Cerebellar nuclear complex (tissue), 1 donor: ENCODE results near the gene OPN3.
A peak's percentile ranks its signal among the peaks of the same experiment; 100 is the strongest.

ENCODE experiments used
- DNase-seq, 2 experiments: peaks; one replicate each; lab custom pipeline; 2025; lab: John Stamatoyannopoulos, UW

OPN3 gene

DNA sequence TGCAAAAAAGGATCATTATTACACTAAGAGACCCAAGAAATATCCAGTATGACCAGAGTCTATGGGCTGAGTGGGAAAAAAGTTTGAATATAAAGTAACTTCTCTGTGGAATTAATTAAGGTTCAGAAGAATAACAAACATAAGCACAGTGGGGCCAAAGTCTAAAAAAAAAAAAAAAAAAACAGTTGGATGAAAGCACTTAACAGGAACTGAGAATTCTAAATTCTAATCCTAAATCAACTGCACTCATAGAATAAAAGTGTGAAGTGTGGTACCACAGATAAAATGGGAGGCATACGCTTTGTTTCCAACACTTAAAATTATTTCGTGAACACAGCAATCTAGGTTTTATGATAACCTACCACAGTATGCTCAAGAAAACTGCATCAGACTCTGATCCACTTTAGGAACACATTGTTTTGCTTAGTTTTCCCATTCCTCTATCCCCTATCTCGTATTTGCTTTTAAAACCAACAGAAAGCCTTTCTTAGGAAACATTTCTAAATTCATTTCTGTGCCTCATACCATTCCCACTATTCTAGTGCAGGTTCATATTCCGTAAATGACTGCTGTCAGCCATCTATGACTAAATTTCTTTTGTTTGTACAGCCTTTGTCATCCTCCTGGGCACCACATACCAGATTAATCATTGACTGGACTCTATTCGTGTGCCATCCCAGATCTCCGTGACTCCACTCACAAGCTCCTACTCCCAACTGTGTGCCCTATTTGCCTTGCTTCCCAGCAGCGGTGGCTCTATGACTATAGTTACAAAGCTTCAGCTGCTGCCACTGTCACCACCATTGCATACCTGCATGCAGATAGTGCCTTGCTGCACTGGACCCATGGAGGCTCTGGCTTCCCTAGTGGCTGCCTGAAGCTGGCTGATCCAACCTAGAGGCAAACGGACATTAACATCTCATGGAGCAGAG, 24.9 kb downstream of the OPN3 start:
- DNase-seq, result no peak

- no peak for DNase-seq
These were observed 25.6 kb downstream of the OPN3 start for GRCh38 chr1:241614572-241614971.

- no peak for DNase-seq
These were observed 26.0 kb downstream of the OPN3 start for GRCh38 chr1:241614144-241614543.

- no peak for DNase-seq
These were observed 27.4 kb downstream of the OPN3 start for GRCh38 chr1:241612533-241613477.

GRCh38 chr1:241611736-241612135, 28.4 kb downstream of the OPN3 start:
- no peak for DNase-seq

DNA sequence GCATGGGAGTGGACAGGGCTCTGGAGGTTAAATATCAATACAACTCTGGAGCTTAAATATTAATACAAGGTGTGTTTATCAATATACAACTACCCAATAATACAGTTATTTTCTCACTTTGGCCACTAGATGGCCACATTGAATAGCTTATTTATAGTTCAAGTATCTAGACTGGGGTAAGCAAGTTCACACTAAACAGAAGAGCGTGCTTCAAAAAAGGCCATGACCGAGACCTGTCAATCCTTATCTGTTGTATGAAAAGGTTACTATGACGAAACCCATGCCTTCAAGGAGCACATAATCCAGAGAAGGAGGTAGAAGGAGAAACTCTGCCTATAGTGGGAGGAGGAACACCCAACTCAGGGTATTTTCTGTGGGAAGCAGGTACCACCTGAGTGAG, 29.1 kb downstream of the OPN3 start:
- peak in 1 of 2 experiments; percentile 22 for DNase-seq

DNA sequence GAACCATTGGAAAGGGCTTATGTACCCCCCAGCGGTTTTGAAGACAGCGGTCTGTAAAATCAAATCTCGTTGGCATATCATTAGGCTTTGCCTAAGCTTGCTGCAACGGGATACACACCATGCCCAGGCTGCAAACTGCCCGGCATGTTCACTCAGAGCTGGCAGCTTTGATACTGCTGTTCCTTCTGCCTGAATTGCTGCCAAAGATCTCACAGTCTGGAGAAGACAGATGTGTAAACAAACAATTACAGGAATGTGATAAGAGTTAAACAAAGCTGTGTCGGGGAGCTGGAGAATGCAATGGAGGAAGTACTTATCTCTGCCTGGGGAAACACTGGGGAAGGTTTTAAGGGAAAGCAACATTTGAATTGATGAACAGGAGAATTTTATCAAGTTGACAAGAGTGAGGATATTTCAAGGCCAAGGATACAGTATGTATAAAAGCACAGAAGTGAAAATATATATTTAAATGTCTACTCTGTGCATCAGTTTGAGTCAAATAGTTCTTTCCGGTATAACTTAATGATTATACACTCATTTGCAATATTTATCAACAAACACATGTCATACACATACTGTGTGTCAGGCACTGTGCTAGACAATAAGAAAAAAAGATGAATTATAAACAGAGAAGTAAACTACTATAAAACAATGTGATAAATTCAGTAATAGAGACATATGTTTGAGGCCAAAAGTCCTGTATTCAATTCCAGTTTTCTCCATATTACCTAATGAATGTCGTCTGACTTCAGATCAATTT, 29.9 kb downstream of the OPN3 start:
- no peak for DNase-seq

- DNase-seq, result no peak
These were observed 31.7 kb downstream of the OPN3 start for GRCh38 chr1:241608379-241609033.

- no peak for DNase-seq
These were observed 32.7 kb downstream of the OPN3 start for GRCh38 chr1:241607497-241607896.

GRCh38 chr1:241606544-241606943, 33.6 kb downstream of the OPN3 start:
- DNase-seq, result no peak

DNA sequence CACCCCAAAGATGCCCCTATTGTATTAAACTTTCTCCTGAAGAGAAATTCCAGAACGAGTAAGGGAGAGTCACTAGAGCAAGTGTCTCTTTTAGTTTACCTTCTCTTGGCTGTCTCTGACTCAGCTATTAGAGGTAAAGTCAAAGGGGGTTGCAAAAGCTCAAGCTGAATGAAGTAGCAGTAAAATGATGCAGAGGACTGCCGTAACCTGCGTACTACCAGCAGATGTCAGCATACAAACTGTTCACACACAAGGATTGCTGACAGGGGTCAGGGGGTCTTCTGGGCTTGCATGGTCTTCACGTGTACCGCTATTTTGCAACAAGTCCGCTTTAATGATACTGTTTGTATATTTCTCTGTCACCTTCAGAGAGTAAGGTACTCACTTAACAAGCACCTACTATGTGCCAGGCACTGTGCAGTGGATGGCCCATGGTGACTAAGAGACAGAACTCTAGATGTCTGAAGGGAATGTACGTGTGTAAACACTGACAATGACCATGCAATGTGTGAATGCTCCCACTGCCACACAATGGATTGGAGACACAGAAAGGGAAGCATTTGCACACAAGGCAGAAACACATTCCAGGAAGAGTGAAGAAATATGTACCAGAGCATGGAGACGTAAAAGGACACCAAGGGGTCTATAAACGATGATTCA, 34.9 kb downstream of the OPN3 start:
- no peak for DNase-seq

GRCh38 chr1:241603731-241604245, 36.4 kb downstream of the OPN3 start:
- DNase-seq, result no peak

- no peak for DNase-seq
These were observed 39.7 kb downstream of the OPN3 start for GRCh38 chr1:241600496-241600901.

DNA sequence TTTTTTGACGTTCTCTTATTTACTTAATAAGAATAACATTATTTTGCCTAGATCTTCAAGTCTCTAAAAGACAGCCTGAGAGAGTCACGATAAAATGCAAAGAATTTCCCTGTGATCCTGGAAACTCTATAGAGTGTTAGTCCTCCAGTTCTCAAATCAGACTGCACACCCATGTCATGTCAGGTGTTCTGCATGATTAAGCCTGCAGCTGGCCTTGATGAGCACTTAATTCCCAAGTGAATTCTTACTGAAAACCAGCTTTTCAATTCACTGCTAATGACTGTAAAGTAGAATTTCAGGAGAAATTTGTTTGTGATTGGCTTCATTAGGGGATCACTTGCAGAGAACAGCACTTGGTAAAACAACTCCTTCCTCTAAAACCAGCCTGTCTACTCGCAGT, 41.9 kb downstream of the OPN3 start:
- DNase-seq, result no peak

- no peak for DNase-seq
These were observed 43.5 kb downstream of the OPN3 start for GRCh38 chr1:241596633-241597032.

DNA sequence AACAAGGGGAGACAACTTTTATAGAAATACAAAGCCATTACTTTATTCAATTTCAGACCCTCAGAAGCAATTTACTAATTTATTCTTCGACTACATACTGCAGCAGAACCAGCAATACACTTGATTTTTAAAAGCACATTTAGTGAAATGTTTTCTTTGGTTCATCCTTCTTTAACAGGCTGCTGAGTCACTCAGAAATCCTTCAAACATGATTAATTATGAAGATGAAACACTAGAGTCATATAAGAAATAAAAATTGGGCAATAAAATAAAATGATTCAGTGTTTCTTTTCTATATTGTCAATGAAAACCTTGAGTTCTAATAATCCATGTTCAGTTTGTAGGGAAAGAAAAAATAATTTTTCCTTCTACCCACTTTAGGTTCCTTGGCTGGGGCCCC, 47.0 kb downstream of the OPN3 start:
- DNase-seq, result no peak

GRCh38 chr1:241592273-241592958, 47.8 kb downstream of the OPN3 start:
- no peak for DNase-seq

DNA sequence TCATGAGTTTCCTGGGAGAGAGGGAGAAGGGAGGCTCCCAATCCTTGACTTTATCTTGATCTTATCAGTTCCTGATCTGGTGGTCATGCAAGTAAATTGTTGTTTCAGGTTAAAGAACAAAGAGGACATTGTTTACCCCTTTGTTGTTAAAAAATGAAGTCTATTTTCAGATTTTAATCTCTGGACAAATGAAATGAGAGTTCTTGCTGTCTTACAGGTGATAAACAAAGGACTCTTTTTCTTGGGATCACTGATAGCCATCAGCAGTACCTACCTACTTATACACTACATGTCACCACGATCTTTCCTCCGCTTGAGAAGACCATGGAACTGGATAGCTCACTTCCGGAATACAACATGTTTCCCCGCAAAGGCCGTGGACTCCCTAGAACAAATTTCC, 48.4 kb downstream of the OPN3 start:
- DNase-seq, result no peak

GRCh38 chr1:241591317-241591716, 48.9 kb downstream of the OPN3 start:
- no peak for DNase-seq

DNA sequence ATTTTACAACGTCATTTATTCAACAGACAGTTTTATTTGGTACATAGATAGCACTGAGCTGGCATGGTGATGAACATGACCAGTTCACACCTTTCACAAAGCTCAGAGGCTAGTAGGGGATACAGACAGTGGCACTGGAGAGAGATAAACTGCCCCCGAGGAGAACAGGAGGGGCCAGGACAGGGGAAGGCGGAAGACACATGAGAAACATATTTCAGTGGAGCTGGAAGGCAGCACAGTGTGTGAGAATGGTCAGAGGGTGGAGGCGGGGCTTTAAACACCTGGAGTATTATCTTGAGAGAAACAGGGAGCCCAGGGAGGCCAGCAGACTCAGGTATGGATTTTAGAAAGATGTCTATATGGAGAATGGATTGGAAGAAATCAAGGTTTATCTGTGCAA, 49.5 kb downstream of the OPN3 start:
- DNase-seq, result no peak
